K562 (cell line): ENCODE results near the gene SLAMF8. TPM values are rescaled to one million over a fixed set of nuclear protein-coding genes. Genes with fewer than 3 reads are reported as not detected.

Experiments used
- DMBX1 ChIP-seq: fragments of 250-450 bp; sonication (Bioruptor Pico); IDR thresholded peaks from 2 replicates; pipeline ENCODE4 v1.8.0; 2022; ENCODE audit warnings: inconsistent platforms, mild to moderate bottlenecking, moderate library complexity, borderline replicate concordance
- HDAC3 ChIP-seq: fragments of 450-650 bp; IDR thresholded peaks from 2 replicates; pipeline ENCODE4 v1.6.1; 2018; ENCODE audit warnings: borderline replicate concordance, mild to moderate bottlenecking, moderate library complexity; ENCODE audit not compliant: partially characterized antibody
- IRF1 ChIP-seq: sonication (generic); formaldehyde crosslinking; IDR thresholded peaks from 2 replicates; pipeline ENCODE4 v1.8.0; 2022; ENCODE audit warnings: missing genetic modification reagents, mild to moderate bottlenecking, borderline replicate concordance
- MECOM ChIP-seq: fragments of 250-450 bp; sonication (Bioruptor Pico); IDR thresholded peaks from 2 replicates; pipeline ENCODE4 v1.8.0; 2022; ENCODE audit warnings: inconsistent platforms
- RAD21 ChIP-seq, 2 experiments: fragments of 250-450 bp in 1 of 2; fragments of 450-650 bp in 1 of 2; sonication (Bioruptor Pico) in 1 of 2; formaldehyde crosslinking in 1 of 2; IDR thresholded peaks in 1 of 2; conservative IDR thresholded peaks in 1 of 2; 2 replicates each; pipeline versions ENCODE4 v1.4.0 to v1.8.0; 2020 to 2022; ENCODE audit warnings: mild to moderate bottlenecking in 2 of 2, moderate library complexity in 1 of 2
- REST ChIP-seq, 2 experiments: fragments of 450-650 bp; formaldehyde crosslinking in 1 of 2; IDR thresholded peaks; 2 replicates each; pipeline versions ENCODE4 v1.4.0 to v1.6.1; 2014 to 2020; ENCODE audit warnings: mild to moderate bottlenecking in 2 of 2, borderline replicate concordance in 1 of 2, low read depth in 1 of 2
- RREB1 ChIP-seq: fragments of 250-450 bp; sonication (Bioruptor Pico); IDR thresholded peaks from 2 replicates; pipeline ENCODE4 v1.4.0; 2020
- polyA plus RNA-seq, 8 experiments: library from polyadenylated mRNA; depleted of rRNA in 4 of 8; stranded (reverse) in 5 of 8; unstranded in 3 of 8; fragments of >200 nt; fragmentation: Nextera tagmentation in 2 of 8; fragmentation: Illumina TruSeq in 1 of 8; extraction: Ambion mirVana in 2 of 8; extraction: Trizol in 1 of 8; gene quantifications; 2 replicates each; pipeline versions ENCODE4 v1.2.1 to v1.2.3, GENCODE V29; 2011 to 2014; ENCODE audit warnings: inconsistent platforms in 1 of 8, missing spikeins in 1 of 8
- total RNA-seq, 7 experiments: library from RNA; depleted of rRNA in 6 of 7; stranded (reverse); fragments of >200 nt in 6 of 7; fragmentation: Illumina TruSeq in 2 of 7; extraction: Trizol in 2 of 7; gene quantifications; 2 replicates each; pipeline versions ENCODE4 v1.2.1 to v1.2.3, GENCODE V29; 2011 to 2021; ENCODE audit warnings: low replicate concordance in 1 of 7
- TF ChIP-seq, protein P1 (sequence below), 2 experiments: IDR thresholded peaks in 1 of 2; conservative IDR thresholded peaks in 1 of 2; 2 replicates each; pipeline ENCODE4 v1.6.1; 2016; ENCODE audit warnings: low read depth in 2 of 2, mild to moderate bottlenecking in 1 of 2, missing compliant biosample characterization in 1 of 2, missing genetic modification characterization in 1 of 2, moderate library complexity in 1 of 2

The SLAMF8 gene
- total and polyA plus RNA-seq, 9 of the 15 experiments (the other 6 are each of a cell fraction or from before 2014, with no cell fraction given), result not detected

DNA sequence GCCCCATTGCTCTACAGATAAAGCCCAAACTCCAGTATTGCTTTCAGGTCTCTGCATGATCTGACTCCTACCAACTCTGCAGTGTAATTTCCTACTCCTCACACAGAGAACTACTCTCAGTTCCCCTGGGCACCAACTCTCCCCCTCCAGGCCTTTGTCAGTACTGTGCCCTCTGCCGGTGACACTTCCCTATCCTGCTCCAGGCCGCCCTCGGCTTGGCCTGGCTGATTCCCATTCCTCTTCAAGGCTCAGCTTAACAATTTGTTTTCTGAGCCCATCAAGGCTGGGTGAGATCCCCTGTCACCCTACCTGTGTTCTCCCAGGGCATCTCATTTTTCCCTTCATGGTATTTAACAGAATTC is 2.6 kb downstream of the SLAMF8 start (continued):
- no peak for TF ChIP-seq RREB1 (CRISPR knock-in tag)
- peak in 1 of 2 experiments; percentile 37; a peak in 2 of 4 replicates for TF ChIP-seq RAD21 (CRISPR knock-in tag; conservative IDR thresholded peaks at IDR 0.05 in 1 of 2, IDR thresholded peaks at IDR 0.05 in 1 of 2)
- no peak for TF ChIP-seq DMBX1
- TF ChIP-seq HDAC3, result no peak
- no peak for TF ChIP-seq MECOM (CRISPR knock-in tag)
- TF ChIP-seq REST (IDR thresholded peaks at IDR 0.05; ENCODE audit: borderline replicate concordance), result peak; percentile 15; the same call in 1 of the 2 replicates
- TF ChIP-seq REST (CRISPR knock-in tag; IDR thresholded peaks at IDR 0.05; ENCODE audit: low read depth), result no peak
- TF ChIP-seq, protein P1, sequence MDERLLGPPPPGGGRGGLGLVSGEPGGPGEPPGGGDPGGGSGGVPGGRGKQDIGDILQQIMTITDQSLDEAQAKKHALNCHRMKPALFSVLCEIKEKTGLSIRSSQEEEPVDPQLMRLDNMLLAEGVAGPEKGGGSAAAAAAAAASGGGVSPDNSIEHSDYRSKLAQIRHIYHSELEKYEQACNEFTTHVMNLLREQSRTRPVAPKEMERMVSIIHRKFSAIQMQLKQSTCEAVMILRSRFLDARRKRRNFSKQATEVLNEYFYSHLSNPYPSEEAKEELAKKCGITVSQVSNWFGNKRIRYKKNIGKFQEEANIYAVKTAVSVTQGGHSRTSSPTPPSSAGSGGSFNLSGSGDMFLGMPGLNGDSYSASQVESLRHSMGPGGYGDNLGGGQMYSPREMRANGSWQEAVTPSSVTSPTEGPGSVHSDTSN (CRISPR knock-in tag; IDR thresholded peaks at IDR 0.05; ENCODE audit: low read depth), result no peak
- TF ChIP-seq, protein P1 (tag; conservative IDR thresholded peaks at IDR 0.05; ENCODE audit: low read depth), result no peak
- no peak for TF ChIP-seq IRF1 (CRISPR knock-in tag)
